ENCODE measurements around the gene PDLIM1.

GRCh38 chr10:95262763-95263518 lies 27.9 kb downstream of the PDLIM1 start:
- no peak for TF ChIP-seq EZH2 (IDR thresholded peaks at IDR 0.05; ENCODE audit: insufficient read depth, poor library complexity, severe bottlenecking)
- no peak for TF ChIP-seq EZH2phosphoT487 (IDR thresholded peaks at IDR 0.05; ENCODE audit: insufficient read depth, low read depth)
